ENCODE measurements around the gene CBFA2T2. TPM values are rescaled to one million over a fixed set of nuclear protein-coding genes. Genes with fewer than 3 reads are reported as not detected.

Gene CBFA2T2
- total and polyA plus RNA-seq, 10 of the 15 experiments (the other 5 are each of a cell fraction or from before 2014, with no cell fraction given): 0.61 to 8.6 (median 5.5) TPM

DNA sequence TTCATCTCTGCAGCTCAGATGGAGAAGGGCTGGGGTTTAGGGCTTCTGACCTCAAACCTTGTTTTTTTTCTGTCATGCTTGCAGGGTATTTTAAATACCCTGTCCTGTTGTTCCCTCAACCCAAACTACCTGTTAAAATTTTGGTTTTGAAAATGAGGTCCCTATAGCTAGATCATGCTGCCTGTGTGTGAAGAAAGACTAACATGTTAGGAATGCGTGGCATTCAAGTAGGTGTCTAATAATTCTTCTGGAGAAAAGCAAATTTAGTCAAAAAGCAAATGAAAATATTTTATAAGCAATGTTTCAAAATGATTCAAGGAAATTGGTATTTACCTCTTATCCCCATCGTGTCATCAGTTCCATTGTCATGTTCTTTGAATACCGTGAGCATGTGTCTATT lies 95.1 kb downstream of the CBFA2T2 start:
- Histone ChIP-seq H4K20me1 (ENCODE audit: control insufficient read depth, insufficient read depth) (no peaks in the 10 kb centered on the region), H3K9me3 (replicated peaks; ENCODE audit: control insufficient read depth, insufficient read depth, low read length) (no peaks in the 10 kb centered on the region), H3K4me3 (no peak overlapping the region), H3K27me3 (replicated peaks in 1 of 2; ENCODE audit: control insufficient read depth in 2 of 2, insufficient read depth in 2 of 2, low read length in 1 of 2) (no peaks in the 10 kb centered on the region), H3K36me3 (ENCODE audit: control insufficient read depth in 2 of 2, insufficient read depth in 2 of 2, low read length in 1 of 2) (no peaks in the 10 kb centered on the region), H3K4me1 (ENCODE audit: control insufficient read depth, insufficient read depth, low read length) (no peaks in the 10 kb centered on the region), H3K79me2 (ENCODE audit: control insufficient read depth, insufficient read depth, low read length) (no peaks in the 10 kb centered on the region), H2AFZ (ENCODE audit: control insufficient read depth, low read depth, low read length) (no peak overlapping the region), H3K4me2 (ENCODE audit: control insufficient read depth, insufficient read depth) (no peak overlapping the region), H3K27ac (ENCODE audit: control insufficient read depth, insufficient read depth) (no peak overlapping the region), H3K9ac (ENCODE audit: control insufficient read depth, insufficient read depth, low read length) (no peak overlapping the region)
- RAD21 ChIA-PET (ENCODE audit: unreplicated experiment): interaction anchor here (1.0 kb wide), 1 partner anchor 13 kb away, joined by 4 read pairs; no protein-coding TSS in a partner anchor
- in situ Hi-C loops (cut with MboI) (no loop called here), intact Hi-C loops (cut with micrococcal nuclease; ENCODE audit: unreplicated experiment) (no loop called here)
- no peak for DNase-seq (ENCODE audit: low read depth, low spot score)
- ATAC-seq: no peak
- BruUV-seq (replicated peaks): no TSS peak
- FAIRE-seq: no peak
- CTCF ChIA-PET: interaction anchor here (0.8 to 1.8 kb wide), 2 partner anchors 18 to 47 kb away, joined by 3 read pairs; no protein-coding TSS in a partner anchor
- SMC1A ChIA-PET (ENCODE audit: uncharacterized antibody, unreplicated experiment): no interaction called here
- 96% methylated on average over 3 of the region's 3 CpGs for WGBS (ENCODE audit: insufficient coverage, insufficient replicate concordance, low lambda C conversion rate, missing lambda C conversion rate)
- POLR2A ChIA-PET: interaction anchor here (0.5 kb wide), 1 partner anchor 8 kb away, joined by 4 read pairs; no protein-coding TSS in a partner anchor
- TF ChIP-seq, protein P1, sequence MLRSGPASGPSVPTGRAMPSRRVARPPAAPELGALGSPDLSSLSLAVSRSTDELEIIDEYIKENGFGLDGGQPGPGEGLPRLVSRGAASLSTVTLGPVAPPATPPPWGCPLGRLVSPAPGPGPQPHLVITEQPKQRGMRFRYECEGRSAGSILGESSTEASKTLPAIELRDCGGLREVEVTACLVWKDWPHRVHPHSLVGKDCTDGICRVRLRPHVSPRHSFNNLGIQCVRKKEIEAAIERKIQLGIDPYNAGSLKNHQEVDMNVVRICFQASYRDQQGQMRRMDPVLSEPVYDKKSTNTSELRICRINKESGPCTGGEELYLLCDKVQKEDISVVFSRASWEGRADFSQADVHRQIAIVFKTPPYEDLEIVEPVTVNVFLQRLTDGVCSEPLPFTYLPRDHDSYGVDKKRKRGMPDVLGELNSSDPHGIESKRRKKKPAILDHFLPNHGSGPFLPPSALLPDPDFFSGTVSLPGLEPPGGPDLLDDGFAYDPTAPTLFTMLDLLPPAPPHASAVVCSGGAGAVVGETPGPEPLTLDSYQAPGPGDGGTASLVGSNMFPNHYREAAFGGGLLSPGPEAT (IDR thresholded peaks at IDR 0.05; ENCODE audit: low read depth): no peak
- TF ChIP-seq NR2F1 (conservative IDR thresholded peaks at IDR 0.05): no peak
- TF ChIP-seq, protein P2, sequence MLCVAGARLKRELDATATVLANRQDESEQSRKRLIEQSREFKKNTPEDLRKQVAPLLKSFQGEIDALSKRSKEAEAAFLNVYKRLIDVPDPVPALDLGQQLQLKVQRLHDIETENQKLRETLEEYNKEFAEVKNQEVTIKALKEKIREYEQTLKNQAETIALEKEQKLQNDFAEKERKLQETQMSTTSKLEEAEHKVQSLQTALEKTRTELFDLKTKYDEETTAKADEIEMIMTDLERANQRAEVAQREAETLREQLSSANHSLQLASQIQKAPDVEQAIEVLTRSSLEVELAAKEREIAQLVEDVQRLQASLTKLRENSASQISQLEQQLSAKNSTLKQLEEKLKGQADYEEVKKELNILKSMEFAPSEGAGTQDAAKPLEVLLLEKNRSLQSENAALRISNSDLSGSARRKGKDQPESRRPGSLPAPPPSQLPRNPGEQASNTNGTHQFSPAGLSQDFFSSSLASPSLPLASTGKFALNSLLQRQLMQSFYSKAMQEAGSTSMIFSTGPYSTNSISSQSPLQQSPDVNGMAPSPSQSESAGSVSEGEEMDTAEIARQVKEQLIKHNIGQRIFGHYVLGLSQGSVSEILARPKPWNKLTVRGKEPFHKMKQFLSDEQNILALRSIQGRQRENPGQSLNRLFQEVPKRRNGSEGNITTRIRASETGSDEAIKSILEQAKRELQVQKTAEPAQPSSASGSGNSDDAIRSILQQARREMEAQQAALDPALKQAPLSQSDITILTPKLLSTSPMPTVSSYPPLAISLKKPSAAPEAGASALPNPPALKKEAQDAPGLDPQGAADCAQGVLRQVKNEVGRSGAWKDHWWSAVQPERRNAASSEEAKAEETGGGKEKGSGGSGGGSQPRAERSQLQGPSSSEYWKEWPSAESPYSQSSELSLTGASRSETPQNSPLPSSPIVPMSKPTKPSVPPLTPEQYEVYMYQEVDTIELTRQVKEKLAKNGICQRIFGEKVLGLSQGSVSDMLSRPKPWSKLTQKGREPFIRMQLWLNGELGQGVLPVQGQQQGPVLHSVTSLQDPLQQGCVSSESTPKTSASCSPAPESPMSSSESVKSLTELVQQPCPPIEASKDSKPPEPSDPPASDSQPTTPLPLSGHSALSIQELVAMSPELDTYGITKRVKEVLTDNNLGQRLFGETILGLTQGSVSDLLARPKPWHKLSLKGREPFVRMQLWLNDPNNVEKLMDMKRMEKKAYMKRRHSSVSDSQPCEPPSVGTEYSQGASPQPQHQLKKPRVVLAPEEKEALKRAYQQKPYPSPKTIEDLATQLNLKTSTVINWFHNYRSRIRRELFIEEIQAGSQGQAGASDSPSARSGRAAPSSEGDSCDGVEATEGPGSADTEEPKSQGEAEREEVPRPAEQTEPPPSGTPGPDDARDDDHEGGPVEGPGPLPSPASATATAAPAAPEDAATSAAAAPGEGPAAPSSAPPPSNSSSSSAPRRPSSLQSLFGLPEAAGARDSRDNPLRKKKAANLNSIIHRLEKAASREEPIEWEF (IDR thresholded peaks at IDR 0.05; ENCODE audit: insufficient replicate concordance, low read depth, low read length): no peak
- TF ChIP-seq KDM1A (IDR thresholded peaks at IDR 0.05; ENCODE audit: borderline replicate concordance): no peak
- TF ChIP-seq, protein P3, sequence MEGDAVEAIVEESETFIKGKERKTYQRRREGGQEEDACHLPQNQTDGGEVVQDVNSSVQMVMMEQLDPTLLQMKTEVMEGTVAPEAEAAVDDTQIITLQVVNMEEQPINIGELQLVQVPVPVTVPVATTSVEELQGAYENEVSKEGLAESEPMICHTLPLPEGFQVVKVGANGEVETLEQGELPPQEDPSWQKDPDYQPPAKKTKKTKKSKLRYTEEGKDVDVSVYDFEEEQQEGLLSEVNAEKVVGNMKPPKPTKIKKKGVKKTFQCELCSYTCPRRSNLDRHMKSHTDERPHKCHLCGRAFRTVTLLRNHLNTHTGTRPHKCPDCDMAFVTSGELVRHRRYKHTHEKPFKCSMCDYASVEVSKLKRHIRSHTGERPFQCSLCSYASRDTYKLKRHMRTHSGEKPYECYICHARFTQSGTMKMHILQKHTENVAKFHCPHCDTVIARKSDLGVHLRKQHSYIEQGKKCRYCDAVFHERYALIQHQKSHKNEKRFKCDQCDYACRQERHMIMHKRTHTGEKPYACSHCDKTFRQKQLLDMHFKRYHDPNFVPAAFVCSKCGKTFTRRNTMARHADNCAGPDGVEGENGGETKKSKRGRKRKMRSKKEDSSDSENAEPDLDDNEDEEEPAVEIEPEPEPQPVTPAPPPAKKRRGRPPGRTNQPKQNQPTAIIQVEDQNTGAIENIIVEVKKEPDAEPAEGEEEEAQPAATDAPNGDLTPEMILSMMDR (IDR thresholded peaks at IDR 0.05 in 2 of 3, conservative IDR thresholded peaks at IDR 0.05 in 1 of 3; ENCODE audit: control insufficient read depth in 2 of 3, extremely low read depth in 1 of 3, insufficient read depth in 1 of 3, low read depth in 3 of 3, low read length in 3 of 3): no peak
- no peak for TF ChIP-seq SIX5 (IDR thresholded peaks at IDR 0.05; ENCODE audit: low read depth, low read length, severe bottlenecking)
- TF ChIP-seq NFIC (IDR thresholded peaks at IDR 0.05; ENCODE audit: low read depth, low read length): no peak
- no peak for TF ChIP-seq POLR2AphosphoS5 (IDR thresholded peaks at IDR 0.05; ENCODE audit: low read length)
- no peak for TF ChIP-seq POU2F2 (IDR thresholded peaks at IDR 0.05; ENCODE audit: borderline replicate concordance, low read depth, low read length)
- TF ChIP-seq, protein P4, sequence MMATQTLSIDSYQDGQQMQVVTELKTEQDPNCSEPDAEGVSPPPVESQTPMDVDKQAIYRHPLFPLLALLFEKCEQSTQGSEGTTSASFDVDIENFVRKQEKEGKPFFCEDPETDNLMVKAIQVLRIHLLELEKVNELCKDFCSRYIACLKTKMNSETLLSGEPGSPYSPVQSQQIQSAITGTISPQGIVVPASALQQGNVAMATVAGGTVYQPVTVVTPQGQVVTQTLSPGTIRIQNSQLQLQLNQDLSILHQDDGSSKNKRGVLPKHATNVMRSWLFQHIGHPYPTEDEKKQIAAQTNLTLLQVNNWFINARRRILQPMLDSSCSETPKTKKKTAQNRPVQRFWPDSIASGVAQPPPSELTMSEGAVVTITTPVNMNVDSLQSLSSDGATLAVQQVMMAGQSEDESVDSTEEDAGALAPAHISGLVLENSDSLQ (IDR thresholded peaks at IDR 0.05): no peak
- no peak for TF ChIP-seq CBX3 (IDR thresholded peaks at IDR 0.05; ENCODE audit: borderline replicate concordance, low read depth)
- TF ChIP-seq, protein P5, sequence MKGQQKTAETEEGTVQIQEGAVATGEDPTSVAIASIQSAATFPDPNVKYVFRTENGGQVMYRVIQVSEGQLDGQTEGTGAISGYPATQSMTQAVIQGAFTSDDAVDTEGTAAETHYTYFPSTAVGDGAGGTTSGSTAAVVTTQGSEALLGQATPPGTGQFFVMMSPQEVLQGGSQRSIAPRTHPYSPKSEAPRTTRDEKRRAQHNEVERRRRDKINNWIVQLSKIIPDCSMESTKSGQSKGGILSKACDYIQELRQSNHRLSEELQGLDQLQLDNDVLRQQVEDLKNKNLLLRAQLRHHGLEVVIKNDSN (IDR thresholded peaks at IDR 0.05; ENCODE audit: borderline replicate concordance, extremely low read length, insufficient read depth, low read depth, low read length): no peak
- TF ChIP-seq RB1 (IDR thresholded peaks at IDR 0.05; ENCODE audit: borderline replicate concordance): no peak
